ENCODE results near the gene SOX10.

Gene SOX10

DNA sequence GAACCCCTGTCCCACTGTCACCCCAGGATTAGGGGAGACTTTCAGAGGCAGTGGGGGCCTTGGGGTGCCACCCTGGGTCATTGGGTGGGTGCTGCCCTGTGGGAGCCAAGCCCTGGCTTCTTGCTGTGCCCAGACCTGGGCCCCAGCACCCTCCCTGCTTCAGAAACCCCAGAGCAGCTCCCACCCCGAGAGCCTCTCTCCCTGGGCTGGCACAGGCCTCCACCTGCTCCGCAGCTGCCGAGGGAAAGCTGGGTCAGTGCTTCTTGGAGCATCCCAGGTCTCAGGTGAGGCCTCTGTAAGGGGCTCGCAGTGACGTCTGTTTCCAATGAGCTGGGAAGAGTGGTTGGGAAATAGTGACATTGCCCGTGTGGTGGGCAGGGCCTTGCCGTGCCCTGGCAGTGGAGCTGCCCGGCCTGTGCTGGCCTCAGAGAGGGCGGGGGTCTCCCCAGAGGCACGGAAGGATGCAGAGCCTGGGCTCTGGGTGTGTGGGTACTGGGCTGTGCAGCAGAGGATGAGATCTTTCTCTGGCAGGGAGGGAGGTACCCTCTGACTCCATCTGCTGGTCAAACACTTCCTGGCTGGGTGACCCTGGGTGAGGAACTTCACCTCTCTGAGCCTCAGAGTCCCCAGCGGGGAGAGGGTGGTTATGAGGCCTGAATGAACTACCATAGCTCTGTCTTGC lies 53.9 kb downstream of the SOX10 start:
- peak; percentile 64 for DNase-seq (ENCODE audit: low spot score)

GRCh38 chr22:37929390-37929789 lies 55.0 kb downstream of the SOX10 start:
- no peak for DNase-seq (ENCODE audit: low spot score)

DNA sequence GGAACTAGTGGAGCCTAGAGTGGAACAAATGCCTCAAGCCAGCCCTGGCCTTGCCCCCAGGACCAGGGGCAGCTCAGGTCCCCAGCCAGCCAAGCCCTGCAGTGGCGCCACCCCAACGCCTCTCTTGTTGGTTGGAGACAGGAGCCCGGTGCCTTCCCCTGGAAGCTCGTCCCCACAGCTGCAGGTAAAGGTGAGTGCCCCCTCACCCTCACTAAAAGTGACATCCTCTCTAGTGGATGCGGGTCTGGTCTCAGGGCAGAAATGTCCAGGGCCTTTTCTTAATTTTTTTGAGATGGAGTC lies 56.8 kb downstream of the SOX10 start:
- DNase-seq (ENCODE audit: low spot score) = no peak

GRCh38 chr22:37926771-37927636 lies 57.4 kb downstream of the SOX10 start:
- no peak for DNase-seq (ENCODE audit: low spot score)

DNA sequence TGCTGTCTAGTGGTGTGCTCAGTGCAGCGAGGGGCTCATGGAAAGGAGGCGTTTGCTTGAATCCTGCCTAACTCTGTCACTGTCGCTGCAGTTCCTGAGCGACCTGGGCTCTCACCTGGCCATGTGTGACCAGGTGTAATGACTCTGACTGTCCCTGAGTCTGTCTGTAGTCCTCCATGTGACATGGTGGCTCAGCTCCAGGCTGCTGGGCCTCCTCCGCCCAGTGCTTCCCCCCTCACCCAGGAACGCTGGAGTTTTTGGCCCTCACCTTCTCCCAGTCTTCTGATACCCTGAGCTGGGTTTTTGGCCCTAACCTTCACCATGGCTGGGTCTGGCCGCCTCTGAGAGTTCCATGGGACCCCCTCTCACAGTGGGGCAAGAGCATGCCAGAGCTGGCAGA lies 58.0 kb downstream of the SOX10 start:
- no peak for DNase-seq (ENCODE audit: low spot score)

GRCh38 chr22:37925767-37926166 lies 58.6 kb downstream of the SOX10 start:
- DNase-seq (ENCODE audit: low spot score) = no peak

- no peak for DNase-seq (ENCODE audit: low spot score)
Observed at GRCh38 chr22:37925330-37925729, 59.0 kb downstream of the SOX10 start.

DNA sequence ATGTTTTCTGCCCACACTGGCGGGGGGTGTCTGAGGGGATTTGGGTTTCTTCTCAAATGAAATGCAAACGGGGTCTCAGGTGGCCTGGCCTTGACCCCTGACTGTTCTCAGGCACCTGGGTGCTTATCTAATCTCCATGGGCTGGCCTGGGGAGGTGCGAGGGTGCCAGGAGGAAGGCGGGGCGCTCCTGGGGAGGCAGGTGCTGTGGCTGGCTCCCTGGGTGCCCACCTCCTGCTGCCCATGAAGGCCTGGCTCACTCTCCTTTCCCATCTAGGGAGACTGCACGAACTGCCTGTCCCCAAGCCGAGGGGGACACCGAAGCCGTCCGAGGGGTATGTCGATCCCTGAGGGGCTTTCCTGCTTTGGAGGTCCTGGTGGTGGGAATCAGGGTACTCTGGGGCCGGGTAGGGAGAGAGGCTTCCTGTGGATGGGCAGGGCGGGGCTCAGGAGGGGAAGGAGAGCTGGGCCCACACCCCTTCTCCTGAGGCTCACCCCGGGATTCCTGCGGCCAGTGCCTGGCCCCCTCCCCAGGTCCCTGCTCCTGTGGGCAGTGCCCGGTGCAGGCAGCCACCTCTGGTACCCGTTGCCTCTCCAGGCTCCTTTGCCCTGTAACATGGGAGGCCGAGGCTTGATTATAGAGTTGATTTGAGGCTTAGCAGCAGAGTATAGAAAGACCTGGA lies 59.8 kb downstream of the SOX10 start:
- DNase-seq (ENCODE audit: low spot score) = no peak

DNA sequence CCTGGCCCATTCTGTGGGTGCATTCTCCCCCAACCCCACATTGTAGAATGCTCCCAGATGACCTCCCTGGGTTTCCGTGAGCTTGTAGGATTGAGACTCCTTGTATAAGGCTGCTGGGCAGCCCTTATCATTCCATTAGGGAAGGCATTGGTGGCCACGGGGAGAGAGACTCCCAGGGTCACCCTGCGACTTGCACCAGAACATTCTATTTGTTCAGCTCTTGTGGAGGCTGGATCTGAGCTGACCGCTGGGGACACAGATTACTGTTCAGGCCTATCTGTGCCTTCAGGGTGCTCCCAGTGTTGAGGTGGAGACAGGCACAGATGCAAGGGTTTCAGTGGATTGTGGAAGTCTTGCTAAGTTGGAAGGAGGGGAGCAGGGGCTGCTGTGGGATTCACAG lies 60.4 kb downstream of the SOX10 start:
- DNase-seq (ENCODE audit: low spot score) = no peak
